Stimulated activated CD4-positive, alpha-beta T cell treated with anti-CD3 and anti-CD28 coated beads, Interleukin-12 subunit alpha, Interleukin-12 subunit beta, amount 100 ng/mL, for 48 hours (primary cell): Measurements from ENCODE around the gene BBX.
"Not testable (repeated sequence)": the region's sequence is repeated elsewhere in the genome, so short reads cannot be mapped to it uniquely, and the experiment has no call there.

Experiments
- DNase-seq, 3 donors: peaks; one replicate each; pipeline ENCODE4 v3.0.0-alpha.2; 2020; ENCODE audit warnings: low read depth in 2 of 3, low spot score in 1 of 3

The BBX gene

GRCh38 chr3:107681396-107681795, 158.6 kb downstream of the BBX start:
- no peak for DNase-seq

GRCh38 chr3:107682580-107682979, 159.8 kb downstream of the BBX start:
- no peak for DNase-seq

- DNase-seq, result no peak
Measured at GRCh38 chr3:107683447-107683846, 160.7 kb downstream of the BBX start.

GRCh38 chr3:107684431-107684925, 161.7 kb downstream of the BBX start:
- DNase-seq, result no peak

GRCh38 chr3:107685383-107685782, 162.6 kb downstream of the BBX start:
- DNase-seq, result no peak

GRCh38 chr3:107687056-107687581, 164.4 kb downstream of the BBX start:
- DNase-seq, result no peak

- DNase-seq, result no peak
Measured at GRCh38 chr3:107689355-107689754, 166.6 kb downstream of the BBX start.

GRCh38 chr3:107690522-107691138, 167.9 kb downstream of the BBX start:
- peak in 1 of 3 donors; percentile 34 for DNase-seq

GRCh38 chr3:107691984-107692383, 169.2 kb downstream of the BBX start:
- not testable (repeated sequence) for DNase-seq

- not testable (repeated sequence) for DNase-seq
Measured at GRCh38 chr3:107697348-107697747, 174.6 kb downstream of the BBX start.

GRCh38 chr3:107697855-107698254, 175.1 kb downstream of the BBX start:
- DNase-seq, result not testable (repeated sequence)

GRCh38 chr3:107699682-107700081, 176.9 kb downstream of the BBX start:
- no peak for DNase-seq

GRCh38 chr3:107701299-107701698, 178.5 kb downstream of the BBX start:
- DNase-seq, result no peak

- no peak for DNase-seq
Measured at GRCh38 chr3:107704477-107704876, 181.7 kb downstream of the BBX start.

GRCh38 chr3:107705046-107705445, 182.3 kb downstream of the BBX start:
- no peak for DNase-seq

- DNase-seq, result no peak
Measured at GRCh38 chr3:107710851-107711250, 188.1 kb downstream of the BBX start.

GRCh38 chr3:107716734-107717133, 194.0 kb downstream of the BBX start:
- DNase-seq, result no peak

- DNase-seq, result no peak
Measured at GRCh38 chr3:107718547-107718946, 195.8 kb downstream of the BBX start.

GRCh38 chr3:107727102-107727501, 204.3 kb downstream of the BBX start:
- DNase-seq, result no peak

- DNase-seq, result no peak
Measured at GRCh38 chr3:107729686-107730085, 206.9 kb downstream of the BBX start.

- DNase-seq, result no peak
Measured at GRCh38 chr3:107734317-107734716, 211.6 kb downstream of the BBX start.

- DNase-seq, result no peak
Measured at GRCh38 chr3:107737914-107738313, 215.2 kb downstream of the BBX start.
